Nephron (organoid): ENCODE measurements around the gene SEC63.

ENCODE experiments used
- H3K27ac Mint-ChIP-seq, 3 experiments: 2 replicates each; pipeline ENCODE4 v1.8.0; 2020; ENCODE audit warnings: mixed read lengths in 3 of 3, mild to moderate bottlenecking in 2 of 3, moderate library complexity in 1 of 3
- H3K27me3 Mint-ChIP-seq: 2 replicates; pipeline ENCODE4 v1.8.0; 2021; ENCODE audit warnings: low read depth, mild to moderate bottlenecking, moderate library complexity, mixed read lengths
- H3K36me3 Mint-ChIP-seq: 2 replicates; pipeline ENCODE4 v1.8.0; 2020; ENCODE audit warnings: low read depth, mixed read lengths
- H3K4me1 Mint-ChIP-seq: 2 replicates; pipeline ENCODE4 v1.8.0; 2020; ENCODE audit warnings: mixed read lengths
- H3K4me3 Mint-ChIP-seq, 3 experiments: 2 replicates each; pipeline ENCODE4 v1.8.0; 2020; ENCODE audit warnings: mild to moderate bottlenecking in 3 of 3, mixed read lengths in 3 of 3, moderate library complexity in 2 of 3
- H3K9me3 Mint-ChIP-seq: 2 replicates; pipeline ENCODE4 v1.8.0; 2020; ENCODE audit warnings: mixed read lengths
- CTCF ChIP-seq, 3 experiments: fragments of 200-600 bp; sonication (generic); IDR thresholded peaks; one replicate each; pipeline ENCODE4 v1.5.0; 2021; ENCODE audit warnings: antibody characterized with exemption in 3 of 3; ENCODE audit not compliant: unreplicated experiment in 3 of 3

Gene SEC63

GRCh38 chr6:107820338-107821261 is 137.4 kb downstream of the SEC63 start:
- no peaks in the 10 kb centered on the region for H3K36me3 Mint-ChIP-seq
- H3K27me3 Mint-ChIP-seq: peaks cover 16% of the 10 kb centered on the region
- H3K4me1 Mint-ChIP-seq: peaks cover 55% of the 10 kb centered on the region
- no peaks in the 10 kb centered on the region for H3K9me3 Mint-ChIP-seq
- H3K27ac Mint-ChIP-seq: peak overlapping the region; percentile 12 to 77 (median 71)
- peak overlapping the region; percentile 15 to 51 (median 33) for H3K4me3 Mint-ChIP-seq
- no peak for TF ChIP-seq CTCF (IDR thresholded peaks at IDR 0.05; ENCODE audit: unreplicated experiment in 3 of 3)

GRCh38 chr6:107819964-107820337 is 138.1 kb downstream of the SEC63 start:
- peak overlapping the region; percentile 12 to 77 (median 71) for H3K27ac Mint-ChIP-seq
- H3K36me3 Mint-ChIP-seq: no peaks in the 10 kb centered on the region
- no peak for TF ChIP-seq CTCF (IDR thresholded peaks at IDR 0.05; ENCODE audit: unreplicated experiment in 3 of 3)
- H3K9me3 Mint-ChIP-seq: no peaks in the 10 kb centered on the region
- H3K27me3 Mint-ChIP-seq: peaks cover 16% of the 10 kb centered on the region
- H3K4me3 Mint-ChIP-seq: peak overlapping the region in 2 of 3 experiments; percentile 33 to 51
- H3K4me1 Mint-ChIP-seq: peaks cover 55% of the 10 kb centered on the region

GRCh38 chr6:107819217-107819616 is 138.8 kb downstream of the SEC63 start:
- no peaks in the 10 kb centered on the region for H3K36me3 Mint-ChIP-seq
- H3K27ac Mint-ChIP-seq: peak overlapping the region; percentile 12 to 71 (median 25)
- no peak overlapping the region for H3K4me3 Mint-ChIP-seq
- H3K4me1 Mint-ChIP-seq: peaks cover 55% of the 10 kb centered on the region
- TF ChIP-seq CTCF (IDR thresholded peaks at IDR 0.05; ENCODE audit: unreplicated experiment in 3 of 3): no peak
- peaks cover 16% of the 10 kb centered on the region for H3K27me3 Mint-ChIP-seq
- H3K9me3 Mint-ChIP-seq: no peaks in the 10 kb centered on the region

- Mint-ChIP-seq H3K27ac (no peak overlapping the region), H3K36me3 (no peaks in the 10 kb centered on the region), H3K27me3 (peaks cover 16% of the 10 kb centered on the region), H3K9me3 (no peaks in the 10 kb centered on the region), H3K4me3 (no peak overlapping the region), H3K4me1 (peaks cover 55% of the 10 kb centered on the region)
- TF ChIP-seq CTCF (IDR thresholded peaks at IDR 0.05; ENCODE audit: unreplicated experiment in 3 of 3): no peak
Measured at GRCh38 chr6:107818272-107818671, 139.7 kb downstream of the SEC63 start.

GRCh38 chr6:107817784-107818183 is 140.2 kb downstream of the SEC63 start:
- H3K9me3 Mint-ChIP-seq: peaks cover under 1% of the 10 kb centered on the region
- peaks cover 12% of the 10 kb centered on the region for H3K27me3 Mint-ChIP-seq
- peaks cover 52% of the 10 kb centered on the region for H3K4me1 Mint-ChIP-seq
- H3K36me3 Mint-ChIP-seq: no peaks in the 10 kb centered on the region
- no peak overlapping the region for H3K4me3 Mint-ChIP-seq
- peak overlapping the region in 2 of 3 experiments; percentile 15 to 61 for H3K27ac Mint-ChIP-seq
- TF ChIP-seq CTCF (IDR thresholded peaks at IDR 0.05; ENCODE audit: unreplicated experiment in 3 of 3): no peak
